Stimulated activated CD4-positive, alpha-beta T cell treated with anti-CD3 and anti-CD28 coated beads, Interleukin-15, amount 100 ng/mL, for 48 hours (primary cell): ENCODE results near the gene CCDC121.

Experiments
- DNase-seq, 2 donors: peaks; one replicate each; pipeline ENCODE4 v3.0.0-alpha.2; 2020; ENCODE audit warnings: low read depth in 2 of 2

Gene CCDC121

DNA sequence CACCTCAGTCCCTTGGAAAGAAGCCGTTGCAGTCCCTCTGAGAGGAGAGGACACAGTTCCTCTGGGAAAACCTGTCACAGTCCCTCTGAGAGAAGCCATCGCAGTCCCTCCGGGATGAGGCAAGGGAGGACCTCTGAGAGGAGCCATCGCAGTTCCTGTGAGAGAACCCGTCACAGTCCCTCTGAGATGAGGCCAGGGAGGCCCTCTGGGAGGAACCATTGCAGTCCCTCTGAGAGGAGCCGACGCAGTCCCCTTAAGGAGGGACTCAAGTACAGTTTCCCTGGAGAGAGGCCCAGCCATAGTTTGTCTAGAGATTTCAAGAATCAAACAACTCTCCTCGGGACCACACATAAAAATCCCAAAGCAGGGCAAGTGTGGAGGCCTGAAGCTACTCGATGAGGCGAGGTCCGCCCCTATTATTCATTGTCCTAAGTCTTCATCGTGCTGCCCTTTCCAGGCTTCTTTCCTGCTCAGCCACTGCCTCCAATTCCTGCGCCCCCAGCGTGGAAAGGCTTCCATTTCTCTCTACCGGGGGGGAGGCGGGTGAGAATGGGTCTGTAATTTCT lies 46.6 kb downstream of the CCDC121 start:
- no peak for DNase-seq

DNA sequence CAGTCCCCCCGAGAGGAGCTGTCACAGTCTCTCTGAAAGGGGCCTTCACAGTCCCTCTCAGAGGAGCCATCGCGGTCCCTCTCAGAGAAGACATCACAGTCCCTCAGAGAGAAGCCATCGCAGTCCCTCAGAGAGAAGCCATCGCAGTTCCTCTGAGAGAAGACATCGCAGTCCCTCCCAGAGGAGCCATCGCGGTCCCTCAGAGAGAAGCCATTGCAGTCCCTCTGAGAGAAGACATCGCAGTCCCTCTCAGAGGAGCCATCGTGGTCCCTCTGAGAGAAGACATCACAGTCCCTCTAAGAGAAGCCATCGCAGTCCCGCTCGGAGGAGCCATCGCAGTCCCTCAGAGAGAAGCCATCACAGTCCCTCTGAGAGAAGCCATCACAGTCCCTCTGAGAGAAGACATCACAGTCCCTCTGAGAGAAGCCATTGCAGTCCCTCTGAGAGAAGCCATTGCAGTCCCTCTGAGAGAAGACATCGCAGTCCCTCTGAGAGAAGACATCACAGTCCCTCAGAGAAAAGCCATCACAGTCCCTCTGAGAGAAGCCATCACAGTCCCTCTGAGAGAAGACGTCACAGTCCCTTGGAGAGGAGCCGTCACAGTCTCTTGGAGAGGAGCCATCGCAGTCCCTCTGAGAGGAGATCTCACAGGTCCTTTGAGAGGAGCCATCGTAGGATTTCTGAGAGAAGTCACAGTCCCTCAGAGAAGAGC lies 47.2 kb downstream of the CCDC121 start:
- no peak for DNase-seq
